Neural cell (in vitro differentiated cells): ENCODE results near the gene HECW1.

ENCODE experiments used
- EP300 ChIP-seq: fragments of 450-650 bp; conservative IDR thresholded peaks from 2 replicates; pipeline ENCODE4 v1.6.1; 2014; ENCODE audit warnings: antibody characterized with exemption, mild to moderate bottlenecking, moderate library complexity; ENCODE audit not compliant: poor library complexity, severe bottlenecking
- EZH2 ChIP-seq: fragments of 200-600, 300-800 bp; shearing (Covaris generic), sonication (generic); IDR thresholded peaks from 2 replicates; pipeline ENCODE4 v1.6.1; 2014; ENCODE audit warnings: antibody characterized with exemption, low read length, borderline replicate concordance, mild to moderate bottlenecking; ENCODE audit not compliant: insufficient read depth, poor library complexity, severe bottlenecking
- POLR2AphosphoS5 ChIP-seq: IDR thresholded peaks from 2 replicates; pipeline ENCODE4 v1.6.1; 2012
- TAF1 ChIP-seq: IDR thresholded peaks from 2 replicates; pipeline ENCODE4 v1.6.1; 2012; ENCODE audit warnings: low read depth
- TF ChIP-seq, protein P1 (sequence below): fragments of 450-650 bp; IDR thresholded peaks from 2 replicates; pipeline ENCODE4 v1.5.1; 2014; ENCODE audit warnings: antibody characterized with exemption, mild to moderate bottlenecking, moderate library complexity; ENCODE audit not compliant: poor library complexity, severe bottlenecking

DNA sequence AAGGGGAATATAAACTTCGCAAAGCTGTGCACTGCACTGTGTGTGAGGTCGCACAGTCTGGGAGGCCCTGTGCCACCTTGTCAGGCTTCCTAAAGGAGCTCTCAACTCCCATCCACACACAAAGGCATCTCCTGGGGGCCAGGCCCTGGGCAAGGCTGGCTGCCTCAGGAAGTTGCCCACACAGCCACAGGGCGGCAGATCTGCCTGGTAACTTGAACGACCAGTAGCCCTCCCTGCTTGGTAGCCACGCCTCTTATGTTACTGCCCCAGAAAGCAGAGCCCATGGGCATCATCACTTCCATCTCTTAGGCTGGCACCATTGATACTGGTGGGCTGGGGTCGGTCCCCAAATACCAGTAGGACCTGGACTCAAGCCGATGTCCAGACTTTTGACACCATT is 82.8 kb downstream of the HECW1 start:
- TF ChIP-seq, protein P1, sequence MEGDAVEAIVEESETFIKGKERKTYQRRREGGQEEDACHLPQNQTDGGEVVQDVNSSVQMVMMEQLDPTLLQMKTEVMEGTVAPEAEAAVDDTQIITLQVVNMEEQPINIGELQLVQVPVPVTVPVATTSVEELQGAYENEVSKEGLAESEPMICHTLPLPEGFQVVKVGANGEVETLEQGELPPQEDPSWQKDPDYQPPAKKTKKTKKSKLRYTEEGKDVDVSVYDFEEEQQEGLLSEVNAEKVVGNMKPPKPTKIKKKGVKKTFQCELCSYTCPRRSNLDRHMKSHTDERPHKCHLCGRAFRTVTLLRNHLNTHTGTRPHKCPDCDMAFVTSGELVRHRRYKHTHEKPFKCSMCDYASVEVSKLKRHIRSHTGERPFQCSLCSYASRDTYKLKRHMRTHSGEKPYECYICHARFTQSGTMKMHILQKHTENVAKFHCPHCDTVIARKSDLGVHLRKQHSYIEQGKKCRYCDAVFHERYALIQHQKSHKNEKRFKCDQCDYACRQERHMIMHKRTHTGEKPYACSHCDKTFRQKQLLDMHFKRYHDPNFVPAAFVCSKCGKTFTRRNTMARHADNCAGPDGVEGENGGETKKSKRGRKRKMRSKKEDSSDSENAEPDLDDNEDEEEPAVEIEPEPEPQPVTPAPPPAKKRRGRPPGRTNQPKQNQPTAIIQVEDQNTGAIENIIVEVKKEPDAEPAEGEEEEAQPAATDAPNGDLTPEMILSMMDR: no peak
- no peak for TF ChIP-seq EP300
- no peak for TF ChIP-seq TAF1
- no peak for TF ChIP-seq EZH2
- TF ChIP-seq POLR2AphosphoS5: no peak
